Osteocyte (in vitro differentiated cells): ENCODE measurements around the gene ALPI. TPM values are rescaled to one million over a fixed set of nuclear protein-coding genes. Genes with fewer than 3 reads are reported as not detected.

Source experiments
- DNase-seq: peaks from one replicate; pipeline ENCODE4 v3.0.0; 2021; ENCODE audit warnings: mixed read lengths; ENCODE audit not compliant: unreplicated experiment; ENCODE audit errors: extremely low spot score
- H3K27ac Mint-ChIP-seq: one replicate; pipeline ENCODE4 v1.8.0; 2021; ENCODE audit warnings: mild to moderate bottlenecking, mixed read lengths; ENCODE audit not compliant: unreplicated experiment
- H3K27me3 Mint-ChIP-seq: one replicate; pipeline ENCODE4 v1.8.0; 2021; ENCODE audit warnings: mixed read lengths; ENCODE audit not compliant: unreplicated experiment
- H3K36me3 Mint-ChIP-seq: one replicate; pipeline ENCODE4 v1.8.0; 2021; ENCODE audit warnings: mixed read lengths; ENCODE audit not compliant: unreplicated experiment
- H3K4me1 Mint-ChIP-seq: one replicate; pipeline ENCODE4 v1.8.0; 2021; ENCODE audit warnings: mixed read lengths; ENCODE audit not compliant: unreplicated experiment
- H3K4me3 Mint-ChIP-seq: one replicate; pipeline ENCODE4 v1.8.0; 2021; ENCODE audit warnings: mild to moderate bottlenecking, moderate library complexity, mixed read lengths; ENCODE audit not compliant: unreplicated experiment
- H3K9me3 Mint-ChIP-seq: one replicate; pipeline ENCODE4 v1.8.0; 2021; ENCODE audit warnings: mixed read lengths; ENCODE audit not compliant: unreplicated experiment
- CTCF ChIP-seq: fragments of 200-600 bp; sonication (generic); IDR thresholded peaks from 2 replicates; pipeline ENCODE4 v1.5.0; 2021; ENCODE audit warnings: antibody characterized with exemption, mild to moderate bottlenecking, moderate library complexity
- total RNA-seq: library from RNA; stranded (reverse); gene quantifications from 2 replicates; pipeline ENCODE4 v1.2.1, GENCODE V29; 2021

ALPI gene
- total RNA-seq, 1 donor from 2014 or later, result not detected

- TF ChIP-seq CTCF, result no peak
- DNase-seq, result no peak
- Mint-ChIP-seq H3K4me3 (no peak overlapping the region), H3K27me3 (peaks cover 29% of the 10 kb centered on the region), H3K36me3 (no peaks in the 10 kb centered on the region), H3K4me1 (no peaks in the 10 kb centered on the region), H3K9me3 (no peaks in the 10 kb centered on the region), H3K27ac (no peak overlapping the region)
These were observed 43.9 kb upstream of the ALPI start for GRCh38 chr2:232411901-232412629.

- Mint-ChIP-seq H3K9me3 (no peaks in the 10 kb centered on the region), H3K4me3 (no peak overlapping the region), H3K27me3 (peaks cover 30% of the 10 kb centered on the region), H3K4me1 (no peaks in the 10 kb centered on the region), H3K27ac (no peak overlapping the region), H3K36me3 (no peaks in the 10 kb centered on the region)
- no peak for TF ChIP-seq CTCF
- no peak for DNase-seq
These were observed 43.0 kb upstream of the ALPI start for GRCh38 chr2:232412986-232413385.

GRCh38 chr2:232415138-232415690 lies 40.7 kb upstream of the ALPI start:
- DNase-seq, result no peak
- no peak for TF ChIP-seq CTCF
- Mint-ChIP-seq H3K36me3 (no peaks in the 10 kb centered on the region), H3K9me3 (no peaks in the 10 kb centered on the region), H3K27ac (no peak overlapping the region), H3K4me3 (no peak overlapping the region), H3K4me1 (peaks cover 12% of the 10 kb centered on the region), H3K27me3 (peaks cover 44% of the 10 kb centered on the region)

DNA sequence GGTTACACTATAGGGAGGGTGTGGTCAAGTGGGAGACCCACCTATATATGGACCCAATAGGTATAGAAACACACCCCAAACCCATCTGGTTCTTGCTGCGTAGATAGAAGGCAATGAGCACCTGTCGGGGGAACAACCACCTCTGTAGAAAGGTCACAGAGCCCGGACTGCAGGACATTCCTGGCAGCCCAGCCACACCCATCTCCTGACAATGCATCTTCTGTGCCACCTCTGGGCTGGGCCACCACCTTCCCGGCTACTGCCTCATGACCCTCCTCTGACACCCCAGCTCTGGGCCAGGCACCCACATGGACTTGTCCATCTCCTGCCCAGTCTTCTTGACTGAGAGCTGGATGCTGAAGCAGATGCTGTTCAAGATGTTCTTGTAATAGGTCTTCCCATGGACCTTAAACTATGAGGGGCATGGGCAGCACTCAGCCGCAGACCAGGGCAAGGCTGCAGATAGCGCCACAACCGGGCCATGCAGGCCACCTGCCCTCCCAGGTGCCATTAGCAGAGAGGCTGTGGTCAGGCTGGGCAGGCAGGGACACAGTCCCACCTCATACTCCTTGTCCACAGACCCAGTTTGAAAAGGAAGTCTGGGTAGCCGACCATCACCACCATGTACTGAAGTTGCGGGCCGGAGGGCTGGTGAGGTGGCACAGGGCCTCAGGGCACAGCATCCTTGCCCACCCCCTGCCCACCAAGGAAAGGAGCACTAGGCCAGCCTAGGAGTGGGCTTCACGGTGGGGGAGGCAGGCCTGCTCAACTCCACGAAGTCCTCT lies 40.0 kb upstream of the ALPI start:
- H3K9me3 Mint-ChIP-seq, result no peaks in the 10 kb centered on the region
- peaks cover 15% of the 10 kb centered on the region for H3K4me1 Mint-ChIP-seq
- H3K27me3 Mint-ChIP-seq, result peaks cover 46% of the 10 kb centered on the region
- no peaks in the 10 kb centered on the region for H3K36me3 Mint-ChIP-seq
- DNase-seq, result no peak
- no peak for TF ChIP-seq CTCF
- H3K27ac Mint-ChIP-seq, result no peak overlapping the region
- H3K4me3 Mint-ChIP-seq, result no peak overlapping the region
